GM18507 (cell line): Measurements from ENCODE around the gene PFDN1.

ENCODE experiments used
- DNase-seq: peaks from one replicate; pipeline ENCODE4 v3.0.0; 2011; ENCODE audit warnings: low read depth; ENCODE audit not compliant: insufficient read length; ENCODE audit errors: extremely low spot score
- FAIRE-seq: peaks from 2 replicates; lab custom pipeline; 2011; peaks lifted over from hg19 to GRCh38; lab: Jason Lieb, UNC

Gene PFDN1

DNA sequence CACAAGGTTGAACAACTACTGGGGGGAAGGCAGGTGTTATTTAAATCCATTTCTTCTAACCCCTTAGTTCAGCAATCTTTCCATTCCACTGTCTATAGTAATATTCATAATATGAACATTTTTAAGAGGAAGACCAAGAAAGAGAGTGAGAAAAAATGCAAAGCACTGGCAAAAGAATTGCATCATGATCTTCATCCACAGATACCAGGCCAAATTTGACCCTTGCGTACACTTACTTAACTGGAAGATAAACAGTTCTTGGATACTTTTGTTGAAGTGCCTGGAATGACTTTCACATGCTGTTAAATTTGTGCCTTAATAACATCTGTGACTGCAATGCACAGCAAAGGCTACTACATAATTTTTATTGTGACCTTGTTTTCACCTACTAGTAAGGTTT, 1.8 kb downstream of the PFDN1 start:
- DNase-seq (no peak), FAIRE-seq (no peak)

DNA sequence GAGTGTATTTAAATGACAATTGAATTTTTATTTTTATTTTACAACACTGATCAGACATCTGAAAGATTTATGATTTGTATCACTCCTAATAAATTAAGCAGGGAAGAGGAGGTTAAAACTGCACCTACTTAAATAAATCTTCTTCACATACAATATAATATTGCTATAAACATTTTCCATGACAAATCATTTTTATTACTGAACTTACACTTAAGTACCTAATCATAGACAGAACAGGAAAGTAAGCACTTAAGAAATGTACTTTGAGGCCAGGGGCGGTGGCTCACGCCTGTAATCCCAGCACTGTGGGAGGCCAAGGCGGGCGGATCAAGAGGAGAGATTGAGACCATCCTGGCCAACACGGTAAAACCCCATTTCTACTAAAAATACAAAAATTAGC, 3.8 kb downstream of the PFDN1 start:
- FAIRE-seq (no peak), DNase-seq (no peak)

GRCh38 chr5:140298183-140298601, 4.7 kb downstream of the PFDN1 start:
- FAIRE-seq: no peak
- DNase-seq: no peak

- no peak for FAIRE-seq
- no peak for DNase-seq
Observed at GRCh38 chr5:140297283-140297682, 5.6 kb downstream of the PFDN1 start.

- FAIRE-seq: no peak
Observed at GRCh38 chr5:140296289-140296688, 6.6 kb downstream of the PFDN1 start.

GRCh38 chr5:140295414-140295813, 7.5 kb downstream of the PFDN1 start:
- FAIRE-seq (no peak), DNase-seq (no peak)

More at GRCh38 chr5:140296289-140296688, 6.6 kb downstream of the PFDN1 start:
- DNase-seq: no peak

GRCh38 chr5:140294753-140295152, 8.1 kb downstream of the PFDN1 start:
- no peak for DNase-seq
- FAIRE-seq: no peak

- FAIRE-seq: no peak
Observed at GRCh38 chr5:140293849-140294100, 9.1 kb downstream of the PFDN1 start.

DNA sequence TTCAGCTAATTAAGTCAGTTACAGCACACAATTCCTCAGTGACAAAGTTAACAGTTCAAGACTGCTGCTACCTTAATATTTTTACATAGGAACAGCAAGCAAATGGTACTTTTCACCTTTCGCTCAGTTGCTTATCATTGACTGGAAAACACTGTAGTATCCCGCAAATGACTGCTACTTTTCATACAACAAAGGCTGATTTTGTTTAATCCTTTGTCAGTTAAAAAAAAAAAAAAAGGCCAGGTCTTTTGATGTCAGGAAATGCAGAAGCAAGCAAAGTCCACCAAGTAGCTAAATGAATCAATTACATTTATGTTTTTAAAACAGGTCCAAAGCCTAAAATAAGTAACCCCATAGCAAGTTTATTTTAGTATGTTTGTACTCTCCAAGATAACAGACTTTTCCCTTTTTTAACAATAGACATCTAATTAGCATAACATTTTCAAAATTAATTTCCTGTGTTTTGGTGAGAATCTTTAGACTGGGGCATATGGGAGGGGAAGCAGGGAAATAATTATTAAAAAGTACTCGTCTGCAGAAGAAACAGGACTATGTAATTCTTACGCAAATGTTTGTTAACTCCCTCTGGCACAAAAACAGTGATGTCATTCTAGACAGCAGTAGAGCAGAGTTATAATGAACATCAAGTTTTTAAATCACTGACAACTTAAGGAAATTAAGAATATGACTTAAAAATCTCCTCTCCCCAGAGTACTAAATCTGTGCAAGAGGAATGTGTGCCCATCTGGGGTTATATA, 9.6 kb downstream of the PFDN1 start:
- FAIRE-seq: no peak
- no peak for DNase-seq

More at GRCh38 chr5:140293849-140294100, 9.1 kb downstream of the PFDN1 start:
- no peak for DNase-seq

DNA sequence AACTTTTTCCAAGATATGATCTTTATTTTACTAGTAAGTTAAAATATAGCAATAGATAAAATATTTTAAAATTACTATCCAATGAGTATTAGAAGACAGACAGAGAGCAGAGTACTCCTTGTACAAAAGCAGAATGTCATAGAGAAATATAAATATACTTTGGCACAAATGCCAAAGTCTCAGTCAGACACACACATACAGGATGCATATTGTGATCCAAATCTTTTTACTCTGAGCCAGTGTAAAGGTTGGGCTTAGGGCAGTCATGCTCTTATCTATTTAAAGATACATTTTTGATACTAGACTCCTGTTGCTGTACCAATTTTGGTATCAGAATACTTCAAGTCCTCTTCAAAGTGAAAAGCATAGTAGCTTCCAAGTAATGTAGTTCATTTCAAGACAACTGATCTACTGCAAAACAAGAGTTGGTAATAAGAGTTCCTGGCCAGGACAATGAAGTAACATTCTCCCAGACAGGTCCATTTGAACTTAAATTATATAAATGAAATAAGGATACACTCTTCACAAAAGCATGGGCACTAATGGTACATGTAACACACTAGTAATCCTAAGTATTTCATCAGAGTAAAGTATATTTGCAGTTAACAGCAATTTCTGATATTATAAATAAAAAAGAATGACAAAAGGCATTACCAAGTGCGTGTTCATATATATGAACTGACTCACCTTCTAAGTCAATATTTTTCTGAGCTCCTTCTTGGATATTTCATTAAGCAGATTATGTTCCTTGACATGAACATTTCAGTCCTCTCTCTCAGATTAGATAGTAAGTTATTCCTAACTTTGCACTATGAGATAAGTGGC, 10.5 kb downstream of the PFDN1 start:
- DNase-seq: no peak

GRCh38 chr5:140287801-140288521, 14.9 kb downstream of the PFDN1 start:
- DNase-seq (no peak), FAIRE-seq (no peak)

More for the DNA sequence above, 10.5 kb downstream of the PFDN1 start:
- FAIRE-seq: no peak

GRCh38 chr5:140286424-140286823, 16.5 kb downstream of the PFDN1 start:
- FAIRE-seq (no peak), DNase-seq (no peak)

DNA sequence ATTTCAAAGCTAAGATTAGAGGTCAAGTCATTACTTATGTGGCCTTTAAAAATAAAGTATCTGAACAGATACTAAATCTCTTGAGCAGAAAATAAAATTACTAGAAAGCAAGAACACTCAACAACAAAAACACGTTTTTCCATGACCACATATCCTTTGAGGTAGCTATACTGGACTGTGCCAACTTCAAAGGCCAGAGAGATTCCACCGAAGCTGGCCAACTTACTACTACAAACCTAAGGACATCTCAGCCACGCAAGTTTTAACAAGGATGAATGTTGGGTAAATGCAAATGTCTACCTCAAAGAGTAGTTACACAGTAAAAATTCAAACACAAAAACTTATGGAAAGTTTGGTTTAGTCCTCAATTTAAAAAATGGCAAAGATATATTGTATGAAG, 18.9 kb downstream of the PFDN1 start:
- DNase-seq: no peak
- peak; percentile 55 for FAIRE-seq

GRCh38 chr5:140282266-140282665, 20.6 kb downstream of the PFDN1 start:
- FAIRE-seq (no peak), DNase-seq (no peak)

DNA sequence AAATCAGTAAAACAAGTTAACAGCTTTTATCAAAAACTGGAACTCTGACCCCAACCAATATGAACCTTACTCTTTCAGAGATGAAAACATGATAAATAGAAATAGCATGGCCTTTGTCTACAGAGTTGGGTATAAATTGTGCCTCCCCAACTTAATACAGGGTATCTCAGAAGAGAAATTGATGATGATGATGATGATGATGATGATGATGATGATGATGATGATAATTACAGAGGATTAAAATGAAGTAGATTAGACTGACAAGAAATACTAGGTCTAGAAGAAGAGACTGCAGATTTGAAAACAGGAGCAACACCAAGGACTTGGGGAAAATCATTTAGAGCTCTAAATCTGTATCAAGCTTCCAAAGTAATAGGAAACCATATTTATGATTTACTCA, 27.1 kb downstream of the PFDN1 start:
- DNase-seq (no peak), FAIRE-seq (no peak)

DNA sequence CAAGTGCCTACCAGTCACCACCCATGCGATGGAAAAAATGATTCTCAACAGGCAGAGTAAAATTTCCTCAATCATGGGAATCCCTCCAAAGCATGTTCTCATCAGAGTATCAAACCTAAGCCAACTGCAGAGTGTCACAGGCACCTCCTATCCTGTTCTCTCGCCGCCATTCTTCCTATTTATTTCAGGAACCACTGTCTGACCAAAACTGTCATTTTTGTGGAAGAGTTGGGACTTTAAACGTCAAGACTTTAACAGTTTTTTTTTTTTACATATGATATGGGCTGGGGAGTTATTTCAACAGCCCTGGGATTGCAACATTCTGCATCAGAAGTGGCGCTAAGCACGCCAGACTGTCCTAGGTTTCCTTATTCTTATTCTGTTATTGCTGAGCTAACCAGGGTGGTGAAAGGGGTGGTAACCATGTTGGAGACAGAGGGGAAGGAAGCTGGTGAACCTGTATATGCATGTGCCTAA, 29.5 kb downstream of the PFDN1 start:
- FAIRE-seq (no peak), DNase-seq (no peak)

GRCh38 chr5:140270008-140270407, 32.9 kb downstream of the PFDN1 start:
- FAIRE-seq: no peak
- no peak for DNase-seq

DNA sequence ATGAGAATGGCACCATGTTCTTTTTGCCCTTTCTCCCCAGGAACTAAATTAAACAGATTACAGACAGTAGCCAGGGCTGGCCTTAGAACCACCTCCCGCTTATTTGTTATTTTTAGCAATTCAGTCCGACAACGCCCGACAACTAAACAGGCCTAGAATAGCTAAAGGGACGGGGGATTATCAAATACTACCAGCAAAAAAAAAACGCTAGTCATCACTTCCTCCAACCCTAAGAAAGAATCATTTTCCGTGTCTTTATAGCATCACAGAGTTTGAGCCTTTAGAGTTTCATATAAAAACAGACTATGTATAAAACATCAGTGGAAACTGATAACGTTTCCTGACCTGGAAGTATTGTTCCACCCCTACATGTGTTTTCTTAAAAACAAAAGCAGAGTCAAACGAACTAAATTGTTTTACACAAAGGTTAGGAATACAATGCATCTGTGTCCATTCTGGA, 35.3 kb downstream of the PFDN1 start:
- no peak for FAIRE-seq
- DNase-seq: no peak

- DNase-seq (no peak), FAIRE-seq (no peak)
Observed at GRCh38 chr5:140267201-140267540, 35.7 kb downstream of the PFDN1 start.

DNA sequence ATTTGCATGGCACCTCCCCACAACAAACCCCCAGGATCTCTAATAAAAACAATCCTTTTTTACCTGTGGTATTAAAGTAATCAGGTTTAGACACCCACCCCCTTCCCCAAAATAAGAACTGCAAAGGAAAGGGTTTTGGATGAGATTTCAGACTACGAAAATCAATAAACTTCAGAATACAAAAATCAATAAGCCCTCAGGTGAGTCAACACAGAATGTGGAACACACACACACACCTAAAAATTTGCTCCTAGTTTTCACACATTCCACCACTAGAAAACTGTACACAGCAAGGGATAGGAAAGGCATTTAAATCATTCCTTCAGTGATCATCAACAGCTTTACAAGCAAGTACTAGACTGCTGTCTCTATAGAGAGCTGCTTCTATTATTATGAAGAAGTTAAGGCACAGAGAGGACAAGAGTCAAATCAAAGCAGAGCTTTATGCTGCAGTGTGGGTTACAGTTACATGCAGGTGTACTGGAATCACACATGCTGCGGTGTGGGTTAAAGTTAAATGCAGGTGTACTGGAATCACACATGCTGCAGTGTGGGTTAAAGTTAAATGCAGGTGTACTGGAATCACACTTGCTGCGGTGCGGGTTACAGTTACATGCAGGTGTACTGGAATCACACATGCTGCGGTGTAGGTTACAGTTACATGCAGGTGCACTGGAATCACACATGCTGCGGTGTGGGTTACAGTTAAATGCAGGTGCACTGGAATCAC, 36.3 kb downstream of the PFDN1 start:
- FAIRE-seq: no peak
- no peak for DNase-seq
